22Rv1 (cell line): ENCODE data around the gene ABLIM2.

ENCODE experiments used
- H3K27ac ChIP-seq: fragments of 450-650 bp; 2 replicates; pipeline ENCODE4 v1.5.1; 2017
- ZFX ChIP-seq: fragments of 450-650 bp; IDR thresholded peaks from 2 replicates; pipeline ENCODE4 v1.6.1; 2017; ENCODE audit warnings: antibody characterized with exemption, borderline replicate concordance
- TF ChIP-seq, protein P1 (sequence below): fragments of 450-650 bp; IDR thresholded peaks from 2 replicates; pipeline ENCODE4 v1.5.1; 2017; ENCODE audit warnings: mild to moderate bottlenecking

ABLIM2 gene

DNA sequence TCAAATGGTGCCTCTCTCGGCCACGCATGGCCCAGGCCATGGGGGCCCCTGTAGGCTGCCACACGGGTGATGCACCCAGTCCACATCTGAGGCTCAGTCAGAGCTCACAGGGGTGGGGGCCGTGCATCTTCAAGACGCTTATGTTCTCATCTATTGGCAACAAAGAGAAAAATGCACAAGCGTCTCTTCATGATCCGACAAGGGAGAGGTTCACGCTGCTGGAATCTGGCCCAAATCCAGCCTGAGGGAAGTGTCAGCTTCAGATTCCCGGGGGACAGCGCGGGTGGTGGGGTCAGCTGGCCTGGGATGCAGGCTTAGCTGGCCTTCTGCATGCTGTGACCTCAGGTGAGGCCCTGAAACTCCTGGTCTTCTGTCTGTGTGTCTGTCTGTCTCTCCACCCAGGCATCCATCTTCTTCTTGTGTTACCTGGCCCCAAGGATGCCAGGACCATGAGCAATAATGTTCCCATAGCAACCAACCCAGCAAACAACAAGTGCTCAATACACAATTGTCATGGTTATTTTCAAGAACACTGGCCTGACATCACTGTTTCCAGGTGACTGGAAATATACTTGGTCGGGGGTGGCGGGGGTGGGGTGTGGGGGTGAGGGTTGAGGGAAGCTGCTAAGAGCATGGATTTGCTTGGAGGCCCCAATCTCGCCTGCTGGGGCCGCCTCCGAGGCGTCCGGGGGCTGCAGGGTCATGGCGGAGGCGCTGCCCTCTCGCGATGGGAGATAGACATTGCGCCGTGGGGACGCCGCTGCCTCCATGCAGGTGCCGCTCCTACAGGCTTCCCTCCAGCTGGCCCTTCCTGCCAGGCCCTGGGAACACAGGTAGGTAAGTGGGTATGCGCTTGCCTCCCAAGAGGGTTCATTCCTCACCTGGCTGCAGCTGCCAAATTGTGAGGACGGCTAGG is 48.3 kb downstream of the ABLIM2 start:
- TF ChIP-seq, protein P1, sequence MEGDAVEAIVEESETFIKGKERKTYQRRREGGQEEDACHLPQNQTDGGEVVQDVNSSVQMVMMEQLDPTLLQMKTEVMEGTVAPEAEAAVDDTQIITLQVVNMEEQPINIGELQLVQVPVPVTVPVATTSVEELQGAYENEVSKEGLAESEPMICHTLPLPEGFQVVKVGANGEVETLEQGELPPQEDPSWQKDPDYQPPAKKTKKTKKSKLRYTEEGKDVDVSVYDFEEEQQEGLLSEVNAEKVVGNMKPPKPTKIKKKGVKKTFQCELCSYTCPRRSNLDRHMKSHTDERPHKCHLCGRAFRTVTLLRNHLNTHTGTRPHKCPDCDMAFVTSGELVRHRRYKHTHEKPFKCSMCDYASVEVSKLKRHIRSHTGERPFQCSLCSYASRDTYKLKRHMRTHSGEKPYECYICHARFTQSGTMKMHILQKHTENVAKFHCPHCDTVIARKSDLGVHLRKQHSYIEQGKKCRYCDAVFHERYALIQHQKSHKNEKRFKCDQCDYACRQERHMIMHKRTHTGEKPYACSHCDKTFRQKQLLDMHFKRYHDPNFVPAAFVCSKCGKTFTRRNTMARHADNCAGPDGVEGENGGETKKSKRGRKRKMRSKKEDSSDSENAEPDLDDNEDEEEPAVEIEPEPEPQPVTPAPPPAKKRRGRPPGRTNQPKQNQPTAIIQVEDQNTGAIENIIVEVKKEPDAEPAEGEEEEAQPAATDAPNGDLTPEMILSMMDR = no peak
- no peak for TF ChIP-seq ZFX

DNA sequence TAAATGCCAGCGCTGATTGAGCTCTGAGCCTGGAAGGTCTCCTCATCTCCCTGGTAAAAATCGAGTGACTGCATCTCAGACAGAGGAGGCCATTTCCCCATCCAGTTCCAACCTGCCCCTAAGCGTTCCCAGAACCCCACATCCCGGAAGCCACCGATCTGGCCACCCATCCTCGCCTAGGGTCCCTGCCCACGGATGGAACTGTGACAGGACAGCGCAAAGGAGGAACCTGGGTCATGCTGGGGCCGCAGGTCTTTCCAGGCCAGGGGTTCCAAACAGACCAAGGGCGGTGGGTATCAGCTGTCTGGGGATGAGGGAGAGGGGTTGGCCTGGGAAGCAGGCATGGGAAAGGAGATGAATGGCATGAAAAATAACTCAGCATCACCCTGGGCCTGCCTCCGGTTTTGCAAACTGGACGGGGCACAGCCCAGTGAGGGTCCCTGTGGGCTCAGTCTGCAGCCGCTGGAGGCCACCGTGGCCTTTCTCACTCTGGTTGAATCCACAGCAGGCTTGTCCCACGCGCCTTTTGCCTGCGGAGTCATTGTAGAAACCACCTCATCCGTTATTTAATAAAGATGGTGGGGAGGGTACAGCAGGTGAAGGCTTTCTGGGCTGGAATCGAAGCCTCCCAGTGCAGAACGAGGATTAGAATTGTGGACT is 49.1 kb downstream of the ABLIM2 start:
- TF ChIP-seq ZFX = no peak
- TF ChIP-seq, protein P1 = no peak

More for the DNA sequence above, 48.3 kb downstream of the ABLIM2 start:
- no peak overlapping the region for H3K27ac ChIP-seq

DNA sequence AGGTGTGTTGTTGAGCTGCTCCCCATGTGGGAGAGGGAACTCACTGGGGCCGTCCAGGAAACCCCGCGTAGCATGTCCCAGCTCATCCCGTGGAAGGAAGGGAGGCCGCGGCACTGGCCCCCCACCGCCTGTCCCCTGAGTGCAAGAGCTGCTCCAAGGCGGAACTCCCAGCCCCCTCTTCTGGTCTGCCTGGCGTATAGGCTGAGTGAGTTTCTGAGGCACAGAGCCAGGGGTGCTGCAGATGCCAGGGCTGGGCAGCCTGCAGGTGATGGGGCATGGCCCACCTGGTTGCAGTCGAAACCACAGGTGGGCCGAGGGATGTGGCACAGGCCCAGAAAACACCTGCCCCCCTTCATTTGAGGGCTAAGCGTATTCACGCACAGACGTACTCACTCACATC is 49.6 kb downstream of the ABLIM2 start:
- TF ChIP-seq, protein P1 = no peak
- no peak for TF ChIP-seq ZFX
- no peak overlapping the region for H3K27ac ChIP-seq

More for the DNA sequence above, 49.1 kb downstream of the ABLIM2 start:
- no peak overlapping the region for H3K27ac ChIP-seq

DNA sequence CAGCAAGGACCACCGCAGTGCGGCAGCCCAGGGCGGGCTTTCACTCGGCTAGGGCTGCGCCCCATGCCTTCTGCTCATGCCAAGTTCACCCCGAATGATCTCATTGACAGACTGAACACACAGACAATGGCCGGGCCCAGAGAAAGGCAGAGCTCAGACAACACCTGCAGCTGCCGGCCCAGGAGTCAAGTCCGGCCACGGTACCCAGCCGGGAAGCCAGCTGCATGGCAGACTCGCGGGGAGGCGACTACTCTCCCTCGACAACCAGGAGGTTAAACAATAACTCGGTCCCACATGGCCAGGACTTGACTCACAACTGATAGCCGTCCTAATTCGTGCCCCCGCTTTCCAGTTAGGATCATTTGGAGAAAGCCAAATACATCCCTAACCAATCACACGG is 50.4 kb downstream of the ABLIM2 start:
- H3K27ac ChIP-seq = no peak overlapping the region
- TF ChIP-seq, protein P1 = no peak
- TF ChIP-seq ZFX = no peak

DNA sequence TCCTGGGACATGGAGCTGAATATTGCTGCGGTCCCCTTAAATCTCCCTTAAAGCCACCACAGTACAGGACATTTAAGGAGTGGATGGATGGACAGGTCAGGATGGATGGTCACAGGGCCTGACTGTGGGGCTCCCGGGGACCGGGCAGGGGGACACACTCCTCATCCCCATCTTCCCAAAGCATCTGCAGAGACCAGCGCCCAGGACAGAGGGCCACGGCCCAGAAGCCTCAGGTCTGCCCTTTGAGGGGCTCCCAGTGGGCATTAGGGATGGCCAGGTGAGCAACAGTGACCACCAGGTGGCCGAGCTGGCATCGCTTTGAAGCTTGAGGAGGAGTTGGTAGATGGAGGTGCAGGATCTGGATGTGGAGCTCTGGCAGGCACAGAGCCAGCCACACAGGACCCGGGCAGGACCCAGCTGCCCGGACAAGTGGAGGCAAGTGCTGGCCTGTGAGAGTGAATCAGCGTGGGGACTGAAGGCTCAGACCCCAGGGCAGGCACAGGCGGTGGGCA is 51.4 kb downstream of the ABLIM2 start:
- no peak overlapping the region for H3K27ac ChIP-seq
- TF ChIP-seq, protein P1 = no peak
- no peak for TF ChIP-seq ZFX

DNA sequence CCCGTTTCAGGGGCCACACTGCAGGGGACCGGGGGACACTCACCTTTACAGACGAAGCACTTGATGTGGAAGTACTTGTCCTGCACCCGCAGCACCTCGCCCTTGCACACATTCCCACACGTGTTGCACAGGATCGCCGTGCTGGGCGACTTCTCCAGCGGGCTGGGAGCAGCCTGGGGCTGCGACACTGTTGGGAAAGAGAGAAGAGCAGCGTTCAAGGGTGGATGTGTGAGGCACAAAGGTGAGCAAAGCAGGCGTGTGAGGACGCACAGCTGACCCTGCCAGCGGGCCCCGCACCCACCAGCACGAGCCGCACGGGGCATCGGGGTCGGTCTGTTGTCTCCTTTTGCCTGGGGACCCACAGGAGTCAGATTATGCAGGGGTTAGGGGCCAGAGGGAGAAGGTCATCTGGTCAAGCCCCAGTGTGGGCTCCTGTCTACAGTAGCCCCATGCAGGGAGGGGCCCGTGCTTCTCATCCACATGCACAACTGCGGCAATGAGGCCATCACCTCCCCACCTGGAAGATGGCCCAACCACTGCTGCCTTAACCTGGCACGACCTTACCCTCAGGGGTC is 52.1 kb downstream of the ABLIM2 start:
- TF ChIP-seq, protein P1 = no peak
- TF ChIP-seq ZFX = no peak
- no peak overlapping the region for H3K27ac ChIP-seq
